NCI-H510A treated with DMSO at 0.1 percent for 48 hours (cell line): ENCODE results near the gene SLC25A28.
A peak's percentile ranks its signal among the peaks of the same experiment; 100 is the strongest.
"Not testable (repeated sequence)": the region's sequence is repeated elsewhere in the genome, so short reads cannot be mapped to it uniquely, and the experiment has no call there.

Experiments used
- DNase-seq: peaks from one replicate; lab custom pipeline; 2025; lab: John Stamatoyannopoulos, UW

Gene SLC25A28

GRCh38 chr10:99628923-99629624 is 8.8 kb upstream of the SLC25A28 start:
- DNase-seq, result no peak

GRCh38 chr10:99625124-99625523 is 4.9 kb upstream of the SLC25A28 start:
- not testable (repeated sequence) for DNase-seq

- DNase-seq, result no peak
Observed at GRCh38 chr10:99623919-99624318, 3.7 kb upstream of the SLC25A28 start.

- DNase-seq, result peak; percentile 84
Observed at GRCh38 chr10:99621454-99622251, 1.4 kb upstream of the SLC25A28 start.

- DNase-seq, result peak; percentile 90
Observed at GRCh38 chr10:99620711-99621453, 643 bp upstream of the SLC25A28 start.

- DNase-seq, result no peak
Observed at GRCh38 chr10:99619090-99619800, 994 bp downstream of the SLC25A28 start.

GRCh38 chr10:99617696-99618095 is 2.5 kb downstream of the SLC25A28 start:
- no peak for DNase-seq

GRCh38 chr10:99615426-99615825 is 4.8 kb downstream of the SLC25A28 start:
- no peak for DNase-seq

- peak; percentile 77 for DNase-seq
Observed at GRCh38 chr10:99612167-99612831, 7.9 kb downstream of the SLC25A28 start.

GRCh38 chr10:99611326-99611725 is 8.9 kb downstream of the SLC25A28 start:
- DNase-seq, result no peak

- DNase-seq, result no peak
Observed at GRCh38 chr10:99610221-99610620, 10.0 kb downstream of the SLC25A28 start.

GRCh38 chr10:99609186-99609585 is 11.1 kb downstream of the SLC25A28 start:
- no peak for DNase-seq

GRCh38 chr10:99605351-99605750 is 14.9 kb downstream of the SLC25A28 start:
- DNase-seq, result no peak

- DNase-seq, result no peak
Observed at GRCh38 chr10:99604862-99605261, 15.4 kb downstream of the SLC25A28 start.

GRCh38 chr10:99598781-99599509 is 21.3 kb downstream of the SLC25A28 start:
- DNase-seq, result no peak

GRCh38 chr10:99598011-99598410 is 22.2 kb downstream of the SLC25A28 start:
- no peak for DNase-seq

GRCh38 chr10:99596708-99597107 is 23.5 kb downstream of the SLC25A28 start:
- not testable (repeated sequence) for DNase-seq

GRCh38 chr10:99595770-99596465 is 24.3 kb downstream of the SLC25A28 start:
- DNase-seq, result no peak

GRCh38 chr10:99595236-99595635 is 25.0 kb downstream of the SLC25A28 start:
- no peak for DNase-seq

- DNase-seq, result no peak
Observed at GRCh38 chr10:99593312-99593711, 26.9 kb downstream of the SLC25A28 start.
